ENCODE measurements around the gene FAM83F. TPM values are rescaled to one million over a fixed set of nuclear protein-coding genes. Genes with fewer than 3 reads are reported as not detected.
A peak's percentile ranks its signal among the peaks of the same experiment; 100 is the strongest.

The FAM83F gene
- total and polyA plus RNA-seq, 3 donors from 2014 or later, result 30.2 to 57.7 (median 41.1) TPM

- H3K9me3 ChIP-seq, result no peaks in the 10 kb centered on the region
- no peaks in the 10 kb centered on the region for H3K36me3 ChIP-seq (ENCODE audit: low read depth, missing control alignments)
- peak in 2 of 3 experiments; percentile 25 to 29 for TF ChIP-seq CTCF (IDR thresholded peaks at IDR 0.05)
- TF ChIP-seq POLR2A (IDR thresholded peaks at IDR 0.05), result no peak
- peak; percentile 48 for DNase-seq
- intact Hi-C loops (cut with DNase I; ENCODE audit: low total_unique reads), result no loop called here
- no peaks in the 10 kb centered on the region for H3K27me3 ChIP-seq
- H3K4me3 ChIP-seq, result no peak within 1 kb of the TSS
- WGBS, 2 donors, result 60 to 73% methylated on average over 13 of the region's 14 CpGs
- H3K27ac ChIP-seq, result no peak within 1 kb of the TSS
- peaks cover 13% of the 10 kb centered on the region for H3K4me1 ChIP-seq
Measured at GRCh38 chr22:39959640-39960447, 34.9 kb upstream of the FAM83F start, which contains the start of gene TMA7B. TMA7B (plus strand) TSS chr22:39960397; CDS start chr22:39964375, 3,978 bp downstream.

- 87 to 88% methylated on average over 13 of the region's 13 CpGs for WGBS, 2 donors
- Histone ChIP-seq H3K36me3 (ENCODE audit: low read depth, missing control alignments) (no peaks in the 10 kb centered on the region), H3K9me3 (no peaks in the 10 kb centered on the region), H3K27me3 (no peaks in the 10 kb centered on the region), H3K4me1 (peaks cover 14% of the 10 kb centered on the region), H3K27ac (no peak overlapping the region), H3K4me3 (no peak overlapping the region)
- no peak for TF ChIP-seq CTCF (IDR thresholded peaks at IDR 0.05)
- TF ChIP-seq POLR2A (IDR thresholded peaks at IDR 0.05), result no peak
- DNase-seq, result no peak
- intact Hi-C loops (cut with DNase I; ENCODE audit: low total_unique reads), result no loop called here
Measured at GRCh38 chr22:39960791-39961746, 33.7 kb upstream of the FAM83F start.

GRCh38 chr22:39962071-39962470 lies 32.7 kb upstream of the FAM83F start:
- H3K27ac ChIP-seq, result no peak overlapping the region
- intact Hi-C loops (cut with DNase I; ENCODE audit: low total_unique reads), result no loop called here
- 87 to 90% methylated on average over 9 of the region's 9 CpGs for WGBS, 2 donors

GRCh38 chr22:39965748-39966147 lies 29.0 kb upstream of the FAM83F start:
- DNase-seq, result no peak
- Histone ChIP-seq H3K27ac (no peak overlapping the region), H3K4me3 (no peak overlapping the region), H3K9me3 (no peaks in the 10 kb centered on the region), H3K27me3 (no peaks in the 10 kb centered on the region), H3K4me1 (peaks cover 40% of the 10 kb centered on the region), H3K36me3 (ENCODE audit: low read depth, missing control alignments) (no peaks in the 10 kb centered on the region)
- 72 to 82% methylated on average over 5 of the region's 5 CpGs for WGBS, 2 donors
- TF ChIP-seq POLR2A (IDR thresholded peaks at IDR 0.05) (no peak), CTCF (IDR thresholded peaks at IDR 0.05) (no peak)
- intact Hi-C loops (cut with DNase I; ENCODE audit: low total_unique reads), result no loop called here

More at GRCh38 chr22:39962071-39962470, 32.7 kb upstream of the FAM83F start:
- peaks cover 21% of the 10 kb centered on the region for H3K4me1 ChIP-seq
- H3K27me3 ChIP-seq, result no peaks in the 10 kb centered on the region
- H3K9me3 ChIP-seq, result no peaks in the 10 kb centered on the region
- TF ChIP-seq POLR2A (IDR thresholded peaks at IDR 0.05) (no peak), CTCF (IDR thresholded peaks at IDR 0.05) (no peak)
- H3K4me3 ChIP-seq, result no peak overlapping the region
- H3K36me3 ChIP-seq (ENCODE audit: low read depth, missing control alignments), result no peaks in the 10 kb centered on the region
- no peak for DNase-seq
